Panc1 (cell line): ENCODE results near the gene MAP2K3. TPM values are rescaled to one million over a fixed set of nuclear protein-coding genes. Genes with fewer than 3 reads are reported as not detected.

ENCODE experiments used
- ATAC-seq: fragments of 200-7000 bp; cut with Tn5 transposase; 2 replicates; pipeline ENCODE4 v1.9.1; 2020; ENCODE audit warnings: mild to moderate bottlenecking, moderate library complexity
- BruUV-seq: library from RNA; stranded (reverse); fragments of 400-500 nt; replicated peaks from 2 replicates; lab custom pipeline; 2021; lab: Mats Ljungman, UMichigan
- CTCF ChIA-PET: fragments of 300-600 bp; sonication (Branson Sonifier 250); formaldehyde crosslinking; loops from one replicate; lab custom pipeline; 2022; ENCODE audit warnings: antibody characterized with exemption; lab: Charles Lee
- POLR2A ChIA-PET: fragments of 300-600 bp; sonication (Branson Sonifier 250); formaldehyde crosslinking; loops from one replicate; lab custom pipeline; 2022; ENCODE audit warnings: antibody characterized with exemption; lab: Charles Lee
- DNase-seq: peaks from one replicate; pipeline ENCODE4 v3.0.0-alpha.2; 2010; ENCODE audit warnings: low read depth, low spot score
- H3K27ac ChIP-seq: 2 replicates; pipeline ENCODE4 v1.5.1; 2011; ENCODE audit warnings: mild to moderate bottlenecking, low read length, inconsistent platforms
- H3K27me3 ChIP-seq: fragments of 200-500 bp; sonication (Bioruptor generic); 2 replicates; pipeline ENCODE4 v1.6.0; 2014; ENCODE audit warnings: low read length, inconsistent platforms; ENCODE audit not compliant: control insufficient read depth, insufficient read depth
- H3K36me3 ChIP-seq: fragments of 200-500 bp; sonication (Bioruptor generic); 2 replicates; pipeline ENCODE4 v1.5.1; 2014; ENCODE audit warnings: inconsistent platforms, mild to moderate bottlenecking, low read length, moderate library complexity; ENCODE audit not compliant: control insufficient read depth, insufficient read depth
- H3K4me1 ChIP-seq: 2 replicates; pipeline ENCODE4 v1.5.1; 2011; ENCODE audit warnings: inconsistent platforms, mild to moderate bottlenecking, low read length, moderate library complexity; ENCODE audit not compliant: control insufficient read depth, insufficient read depth
- H3K4me3 ChIP-seq, 2 experiments: 2 replicates each; pipeline ENCODE4 v1.5.1; 2011 to 2012; ENCODE audit warnings: low read depth in 2 of 2, low read length in 2 of 2, mild to moderate bottlenecking in 2 of 2, inconsistent platforms in 1 of 2, moderate library complexity in 1 of 2
- H3K9me3 ChIP-seq: fragments of 200-500 bp; sonication (Bioruptor generic); 2 replicates; pipeline ENCODE4 v1.5.1; 2014; ENCODE audit warnings: low read depth, mild to moderate bottlenecking, inconsistent platforms, low read length, moderate library complexity; ENCODE audit not compliant: control insufficient read depth, insufficient read depth
- POLR2AphosphoS5 ChIP-seq: IDR thresholded peaks from 2 replicates; pipeline ENCODE4 v1.6.1; 2012; ENCODE audit warnings: mild to moderate bottlenecking, low read depth, low read length, moderate library complexity
- REST ChIP-seq, 2 experiments: IDR thresholded peaks; 2 replicates each; pipeline ENCODE4 v1.6.1; 2011 to 2012; ENCODE audit warnings: low read depth in 2 of 2, control low read depth in 1 of 2, low read length in 1 of 2, mild to moderate bottlenecking in 1 of 2, moderate library complexity in 1 of 2; ENCODE audit not compliant: insufficient read depth in 1 of 2
- SIN3A ChIP-seq: IDR thresholded peaks from 2 replicates; pipeline ENCODE4 v1.6.1; 2012; ENCODE audit warnings: low read depth, mild to moderate bottlenecking, low read length, moderate library complexity, borderline replicate concordance; ENCODE audit not compliant: insufficient read depth
- TCF7L2 ChIP-seq: IDR thresholded peaks from 2 replicates; pipeline ENCODE4 v1.6.1; 2011; ENCODE audit warnings: mild to moderate bottlenecking, low read depth, low read length, inconsistent platforms
- in situ Hi-C: cut with HindIII; loops from 2 replicates; pipeline ENCODE4 v1.10.0; 2016; ENCODE audit warnings: low sequenced_read_pairs, low pct_unique_long_range_greater_than_20kb
- intact Hi-C: fragments of 100-400 bp; cut with micrococcal nuclease; formaldehyde crosslinking; loops from one replicate; pipeline ENCODE4 v1.10.0; 2022; ENCODE audit not compliant: unreplicated experiment
- total RNA-seq: library from RNA; stranded (reverse); gene quantifications from one replicate; pipeline ENCODE4 v1.2.1, GENCODE V29; 2021; ENCODE audit not compliant: unreplicated experiment
- TF ChIP-seq, protein P1 (sequence below): fragments of 450-650 bp; IDR thresholded peaks from 2 replicates; pipeline ENCODE4 v1.5.1; 2017; ENCODE audit warnings: mild to moderate bottlenecking

MAP2K3 gene
- total RNA-seq, 1 experiment from 2014 or later = 44.4 TPM

DNA sequence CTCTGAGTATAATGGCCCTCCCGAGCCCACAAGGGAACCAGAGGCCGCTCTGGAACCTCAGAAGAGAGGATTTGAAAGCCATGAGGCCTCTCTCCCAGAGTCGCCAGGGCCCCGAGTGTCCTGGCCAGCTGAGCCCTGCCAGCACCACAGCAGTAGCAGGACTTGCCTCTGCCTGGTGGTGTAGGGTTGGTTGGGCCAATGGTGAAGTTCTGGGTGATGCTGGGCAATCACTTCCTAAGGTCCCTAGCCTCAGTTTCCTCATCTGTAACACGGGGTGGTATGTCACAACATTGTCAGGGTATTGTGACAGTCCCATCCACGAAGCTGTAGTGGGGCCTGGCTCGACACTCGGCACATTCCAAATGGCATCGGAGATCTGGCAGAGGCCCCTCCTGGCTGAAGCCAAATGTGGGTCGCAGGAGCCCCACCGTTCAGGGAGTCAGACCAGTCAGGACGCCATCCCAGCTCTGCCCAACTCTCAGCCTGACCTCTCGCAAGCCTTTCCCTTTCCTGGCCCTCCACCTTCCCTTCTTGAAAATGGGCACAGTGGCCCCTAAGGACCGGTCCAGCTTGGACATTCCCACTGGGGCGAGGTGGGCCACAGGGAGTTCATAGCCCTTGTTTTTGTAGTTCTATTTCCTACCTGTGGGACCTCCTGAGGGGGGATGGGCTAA lies 33.0 kb upstream of the MAP2K3 start:
- in situ Hi-C loops = no loop called here
- H3K27me3 ChIP-seq = no peaks in the 10 kb centered on the region
- no peak overlapping the region for H3K4me3 ChIP-seq
- ChIA-PET POLR2A (no interaction called here), CTCF (no interaction called here)
- H3K36me3 ChIP-seq = no peaks in the 10 kb centered on the region
- TF ChIP-seq POLR2AphosphoS5 = no peak
- TF ChIP-seq, protein P1, sequence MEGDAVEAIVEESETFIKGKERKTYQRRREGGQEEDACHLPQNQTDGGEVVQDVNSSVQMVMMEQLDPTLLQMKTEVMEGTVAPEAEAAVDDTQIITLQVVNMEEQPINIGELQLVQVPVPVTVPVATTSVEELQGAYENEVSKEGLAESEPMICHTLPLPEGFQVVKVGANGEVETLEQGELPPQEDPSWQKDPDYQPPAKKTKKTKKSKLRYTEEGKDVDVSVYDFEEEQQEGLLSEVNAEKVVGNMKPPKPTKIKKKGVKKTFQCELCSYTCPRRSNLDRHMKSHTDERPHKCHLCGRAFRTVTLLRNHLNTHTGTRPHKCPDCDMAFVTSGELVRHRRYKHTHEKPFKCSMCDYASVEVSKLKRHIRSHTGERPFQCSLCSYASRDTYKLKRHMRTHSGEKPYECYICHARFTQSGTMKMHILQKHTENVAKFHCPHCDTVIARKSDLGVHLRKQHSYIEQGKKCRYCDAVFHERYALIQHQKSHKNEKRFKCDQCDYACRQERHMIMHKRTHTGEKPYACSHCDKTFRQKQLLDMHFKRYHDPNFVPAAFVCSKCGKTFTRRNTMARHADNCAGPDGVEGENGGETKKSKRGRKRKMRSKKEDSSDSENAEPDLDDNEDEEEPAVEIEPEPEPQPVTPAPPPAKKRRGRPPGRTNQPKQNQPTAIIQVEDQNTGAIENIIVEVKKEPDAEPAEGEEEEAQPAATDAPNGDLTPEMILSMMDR = no peak
- no peak for TF ChIP-seq TCF7L2
- no peak for TF ChIP-seq REST (IDR thresholded peaks at IDR 0.05; ENCODE audit: insufficient read depth in 1 of 2, low read depth in 2 of 2, low read length in 1 of 2)
- no peak for TF ChIP-seq SIN3A
- intact Hi-C loops = no loop called here
- BruUV-seq = no TSS peak
- no peak for DNase-seq
- H3K9me3 ChIP-seq = no peaks in the 10 kb centered on the region
- no peak overlapping the region for H3K27ac ChIP-seq
- H3K4me1 ChIP-seq = no peaks in the 10 kb centered on the region
- ATAC-seq = no peak

GRCh38 chr17:21252289-21252795 lies 32.2 kb upstream of the MAP2K3 start:
- H3K9me3 ChIP-seq = no peaks in the 10 kb centered on the region
- no peak for DNase-seq
- ATAC-seq = peak; percentile 21; the same call in 1 of the 2 replicates
- TF ChIP-seq SIN3A (no peak), REST (IDR thresholded peaks at IDR 0.05; ENCODE audit: insufficient read depth in 1 of 2, low read depth in 2 of 2, low read length in 1 of 2) (no peak), POLR2AphosphoS5 (no peak), TCF7L2 (no peak)
- TF ChIP-seq, protein P1 = no peak
- ChIA-PET POLR2A (no interaction called here), CTCF (no interaction called here)
- TSS peak; percentile 66 for BruUV-seq
- peak overlapping the region; percentile 41 to 48 for H3K4me3 ChIP-seq
- no peaks in the 10 kb centered on the region for H3K36me3 ChIP-seq
- H3K27ac ChIP-seq = no peak overlapping the region
- in situ Hi-C loops (no loop called here), intact Hi-C loops (no loop called here)
- no peaks in the 10 kb centered on the region for H3K4me1 ChIP-seq
- H3K27me3 ChIP-seq = no peaks in the 10 kb centered on the region
